T-helper 17 cell (primary cell): ENCODE data around the gene TMEM123. TPM values are rescaled to one million over a fixed set of nuclear protein-coding genes. Genes with fewer than 3 reads are reported as not detected.

ENCODE experiments used
- ATAC-seq: fragments of 150-1000 bp; cut with Tn5 transposase; 2 replicates; pipeline ENCODE4 v1.10.0; 2021; ENCODE audit warnings: mild to moderate bottlenecking, moderate library complexity
- DNase-seq, 3 donors: peaks; one replicate each; pipeline versions ENCODE4 v3.0.0 to v3.0.0-alpha.2; 2020 to 2021
- H3K9me3 ChIP-seq: one replicate; pipeline ENCODE4 v1.7.0; 2013; ENCODE audit warnings: low read length, mild to moderate bottlenecking; ENCODE audit not compliant: control insufficient read depth, poor library complexity, severe bottlenecking
- H3K27ac Mint-ChIP-seq: one replicate; pipeline ENCODE4 v1.8.0; 2022; ENCODE audit warnings: mild to moderate bottlenecking, moderate library complexity, mixed read lengths
- H3K27me3 Mint-ChIP-seq: one replicate; pipeline ENCODE4 v1.8.0; 2022; ENCODE audit warnings: mixed read lengths
- H3K36me3 Mint-ChIP-seq: one replicate; pipeline ENCODE4 v1.8.0; 2022; ENCODE audit warnings: low read depth, mixed read lengths
- H3K4me1 Mint-ChIP-seq: one replicate; pipeline ENCODE4 v1.8.0; 2022; ENCODE audit warnings: mild to moderate bottlenecking, mixed read lengths
- H3K4me3 Mint-ChIP-seq: one replicate; pipeline ENCODE4 v1.8.0; 2022; ENCODE audit warnings: mild to moderate bottlenecking, moderate library complexity, mixed read lengths
- total RNA-seq, 4 donors: library from RNA in 2 of 4; stranded (reverse) in 2 of 4; gene quantifications; one replicate each; pipeline ENCODE4 v1.2.3 and lab custom pipeline; 2022 to 2026

Gene TMEM123
- total RNA-seq, 2 donors from 2014 or later: 372 to 400 TPM

DNA sequence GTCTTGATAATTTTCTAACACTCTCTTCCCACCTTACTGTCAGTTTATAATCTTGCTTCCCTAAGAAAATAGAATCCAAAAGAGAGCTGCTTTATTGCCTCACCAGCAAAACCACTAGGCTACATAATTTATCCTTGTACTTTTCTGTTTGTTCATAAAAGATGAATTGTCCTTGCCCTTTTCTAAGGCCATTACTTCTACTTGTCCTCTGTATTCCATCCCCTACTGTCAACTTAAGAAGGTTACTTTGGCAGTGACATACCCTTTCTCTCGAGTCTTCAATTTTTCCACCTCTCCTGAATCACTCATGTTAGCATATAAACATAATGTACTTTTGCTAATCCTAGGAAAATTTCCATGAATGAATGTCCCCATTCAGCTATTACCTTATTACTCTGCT is 87.6 kb downstream of the TMEM123 start:
- H3K9me3 ChIP-seq: no peaks in the 10 kb centered on the region
- Mint-ChIP-seq H3K27me3 (no peaks in the 10 kb centered on the region), H3K4me1 (peaks cover 43% of the 10 kb centered on the region), H3K4me3 (no peak overlapping the region), H3K36me3 (peaks cover 23% of the 10 kb centered on the region), H3K27ac (peak overlapping the region; percentile 86)
- DNase-seq (no peak), ATAC-seq (no peak)

DNA sequence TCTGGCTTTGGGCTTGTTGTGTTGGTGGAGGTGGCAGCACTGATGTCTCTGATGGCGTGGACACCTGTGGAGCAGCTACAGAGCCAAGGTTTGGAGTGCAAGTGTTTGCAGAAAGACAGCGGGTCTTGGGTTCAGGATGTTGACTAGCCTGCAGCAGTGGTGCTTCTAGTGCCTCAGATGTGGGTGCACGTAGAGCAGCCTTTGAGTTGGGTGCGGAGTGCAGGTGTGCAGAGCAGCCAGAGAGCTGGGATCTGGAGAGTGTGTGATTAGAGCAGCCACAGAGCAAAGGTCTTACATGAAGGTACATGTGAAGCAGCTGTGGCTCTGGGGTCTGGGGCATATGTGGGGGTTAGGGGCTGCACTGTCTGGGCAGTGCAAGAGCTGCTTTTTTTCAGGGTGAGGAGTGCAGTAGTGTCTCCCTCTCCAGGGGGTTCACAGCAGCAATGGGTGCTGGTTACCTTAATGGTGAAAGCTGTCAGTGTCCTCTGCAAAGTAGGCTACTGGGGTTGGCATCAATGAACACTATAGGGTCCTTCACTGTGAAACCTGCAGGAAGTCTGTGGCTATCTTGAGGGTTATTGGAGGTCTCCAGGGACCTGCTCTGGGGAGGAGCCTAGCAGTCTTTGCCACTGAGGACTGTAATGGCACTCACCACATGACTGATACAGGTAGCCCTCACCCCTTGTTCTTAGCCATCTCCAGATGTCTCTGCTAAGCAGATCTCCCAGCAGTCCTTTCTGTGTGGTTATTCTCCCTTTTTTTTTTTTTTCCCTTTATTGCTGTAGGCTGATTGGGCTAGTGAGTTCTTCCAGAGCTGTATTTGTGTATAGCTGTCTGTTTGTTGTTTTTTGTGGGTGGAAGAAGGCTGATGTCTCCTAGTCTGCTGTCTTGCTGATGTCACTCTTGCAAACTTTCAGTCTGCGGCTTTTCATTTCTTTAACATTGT is 91.2 kb downstream of the TMEM123 start:
- peak overlapping the region; percentile 88 for H3K4me3 Mint-ChIP-seq
- peaks cover 49% of the 10 kb centered on the region for H3K4me1 Mint-ChIP-seq
- peaks cover 18% of the 10 kb centered on the region for H3K36me3 Mint-ChIP-seq
- ATAC-seq: peak; percentile 73
- H3K27ac Mint-ChIP-seq: peak overlapping the region; percentile 96
- no peaks in the 10 kb centered on the region for H3K9me3 ChIP-seq
- no peaks in the 10 kb centered on the region for H3K27me3 Mint-ChIP-seq
- DNase-seq: peak in 1 of 3 donors; percentile 14

DNA sequence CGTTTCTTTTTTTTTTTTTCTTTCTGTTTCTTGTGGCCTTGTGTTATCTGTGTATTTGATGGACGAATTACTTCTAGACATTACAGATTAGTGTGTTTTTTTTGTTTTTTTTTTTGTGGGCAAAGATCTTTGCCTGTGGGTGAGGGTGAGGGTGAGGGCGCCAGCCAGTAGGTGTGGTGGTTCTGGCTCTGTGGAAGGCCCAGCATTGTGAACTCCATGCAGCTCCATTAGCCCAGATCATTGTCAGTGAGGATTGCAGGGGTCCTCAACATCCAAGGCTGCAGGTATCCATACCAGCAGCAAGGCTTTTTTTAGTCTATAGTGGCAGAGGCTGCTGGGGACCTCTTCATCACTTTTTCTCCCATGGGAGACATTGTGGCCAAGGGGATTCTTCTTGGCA is 91.9 kb downstream of the TMEM123 start:
- peak; percentile 47 for ATAC-seq
- no peaks in the 10 kb centered on the region for H3K9me3 ChIP-seq
- H3K4me1 Mint-ChIP-seq: peaks cover 47% of the 10 kb centered on the region
- H3K27ac Mint-ChIP-seq: peak overlapping the region; percentile 96
- H3K36me3 Mint-ChIP-seq: peaks cover 16% of the 10 kb centered on the region
- H3K4me3 Mint-ChIP-seq: peak overlapping the region; percentile 88
- no peak for DNase-seq
- no peaks in the 10 kb centered on the region for H3K27me3 Mint-ChIP-seq

DNA sequence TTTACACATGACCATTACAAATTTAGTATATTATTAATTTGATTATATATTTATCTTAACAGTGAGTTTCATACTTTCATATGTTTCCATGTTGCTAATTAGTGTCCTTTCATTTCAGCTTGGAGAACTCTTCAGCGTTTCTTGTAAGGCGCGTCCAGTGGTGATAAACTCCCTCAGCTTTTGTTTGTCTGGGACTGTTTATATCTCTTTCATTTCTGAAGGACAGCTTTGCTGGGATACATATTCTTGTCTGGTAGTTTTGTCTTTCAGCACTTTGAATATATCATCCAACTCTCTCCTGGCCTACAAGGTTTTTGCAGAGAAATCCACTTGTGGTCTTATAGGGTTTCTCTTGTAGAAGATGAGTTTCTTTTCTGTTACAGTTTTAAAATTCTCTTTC is 93.2 kb downstream of the TMEM123 start:
- Mint-ChIP-seq H3K36me3 (peaks cover 9% of the 10 kb centered on the region), H3K4me3 (no peak overlapping the region), H3K27me3 (no peaks in the 10 kb centered on the region), H3K27ac (peak overlapping the region; percentile 96), H3K4me1 (peaks cover 43% of the 10 kb centered on the region)
- no peaks in the 10 kb centered on the region for H3K9me3 ChIP-seq
- no peak for DNase-seq
- no peak for ATAC-seq

DNA sequence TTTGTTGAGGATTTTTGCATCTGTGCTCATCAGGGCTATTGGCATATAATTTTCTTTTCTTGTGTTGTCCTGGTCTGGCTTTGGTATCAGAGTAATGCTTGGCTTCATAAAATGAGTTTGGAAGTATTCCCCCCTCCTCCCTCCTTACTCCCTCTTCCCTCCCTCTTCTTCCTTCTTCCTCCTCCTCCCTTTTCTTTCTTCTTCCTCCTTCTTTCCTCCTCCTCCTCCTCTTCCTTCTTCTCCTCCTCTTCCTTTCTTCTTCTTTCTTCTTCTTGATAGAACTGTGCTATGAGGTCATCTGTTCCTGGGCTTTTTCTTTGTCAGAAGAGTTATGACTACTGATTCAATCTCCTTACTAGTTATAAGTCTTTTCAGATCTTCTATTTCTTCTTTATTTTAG is 95.4 kb downstream of the TMEM123 start:
- no peak for DNase-seq
- no peaks in the 10 kb centered on the region for H3K9me3 ChIP-seq
- ATAC-seq: no peak
- H3K4me1 Mint-ChIP-seq: peaks cover 48% of the 10 kb centered on the region
- peak overlapping the region; percentile 37 for H3K27ac Mint-ChIP-seq
- peaks cover 6% of the 10 kb centered on the region for H3K36me3 Mint-ChIP-seq
- H3K4me3 Mint-ChIP-seq: peak overlapping the region; percentile 66
- H3K27me3 Mint-ChIP-seq: no peaks in the 10 kb centered on the region

DNA sequence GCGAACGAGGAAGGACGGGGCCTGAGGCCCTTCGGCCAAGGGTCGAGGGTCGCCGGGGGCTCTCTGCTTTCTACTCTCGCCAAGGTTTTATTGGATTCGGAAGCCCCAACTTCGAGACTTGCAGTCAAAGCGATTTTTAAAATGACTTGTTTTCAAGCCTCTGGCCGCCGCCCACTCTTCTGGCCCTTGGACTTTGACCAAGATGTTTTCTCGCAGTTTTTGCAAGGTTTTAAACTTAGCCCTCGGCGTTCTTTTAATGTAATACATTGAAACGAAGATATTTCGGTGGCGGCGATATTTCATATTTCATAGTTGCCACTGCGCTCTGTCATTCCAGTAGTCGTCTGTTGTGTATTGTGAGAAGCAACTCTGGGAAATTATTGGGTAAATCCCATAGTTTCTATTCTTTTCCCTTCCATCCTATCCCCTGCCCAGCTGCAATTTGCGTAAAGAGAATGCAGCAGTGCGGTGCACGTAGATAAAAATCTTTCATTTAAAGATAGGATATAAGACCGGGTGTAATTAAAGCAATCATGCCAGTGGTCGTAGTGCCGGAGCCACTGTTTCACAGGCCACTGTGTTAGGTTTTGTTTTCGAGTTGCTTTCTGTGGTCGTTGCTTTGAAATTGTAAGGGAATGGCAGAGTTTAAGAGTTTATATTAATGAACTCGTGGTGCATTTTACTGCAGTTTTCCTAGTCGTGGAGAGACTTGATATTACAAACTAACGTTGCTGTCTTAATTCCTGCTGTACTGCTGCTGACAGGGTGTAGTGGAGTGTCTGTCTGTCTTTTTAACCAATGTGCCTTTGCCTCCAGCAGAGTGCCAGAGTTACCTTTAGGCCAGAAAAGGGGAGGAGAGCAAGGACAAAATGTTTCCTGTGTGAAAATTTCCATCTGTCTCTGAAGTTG is 104.8 kb downstream of the TMEM123 start:
- H3K36me3 Mint-ChIP-seq: peaks cover 2% of the 10 kb centered on the region
- no peak for DNase-seq
- peak overlapping the region; percentile 99 for H3K27ac Mint-ChIP-seq
- no peaks in the 10 kb centered on the region for H3K9me3 ChIP-seq
- peak overlapping the region; percentile 97 for H3K4me3 Mint-ChIP-seq
- ATAC-seq: no peak
- no peaks in the 10 kb centered on the region for H3K27me3 Mint-ChIP-seq
- H3K4me1 Mint-ChIP-seq: peaks cover 35% of the 10 kb centered on the region

DNA sequence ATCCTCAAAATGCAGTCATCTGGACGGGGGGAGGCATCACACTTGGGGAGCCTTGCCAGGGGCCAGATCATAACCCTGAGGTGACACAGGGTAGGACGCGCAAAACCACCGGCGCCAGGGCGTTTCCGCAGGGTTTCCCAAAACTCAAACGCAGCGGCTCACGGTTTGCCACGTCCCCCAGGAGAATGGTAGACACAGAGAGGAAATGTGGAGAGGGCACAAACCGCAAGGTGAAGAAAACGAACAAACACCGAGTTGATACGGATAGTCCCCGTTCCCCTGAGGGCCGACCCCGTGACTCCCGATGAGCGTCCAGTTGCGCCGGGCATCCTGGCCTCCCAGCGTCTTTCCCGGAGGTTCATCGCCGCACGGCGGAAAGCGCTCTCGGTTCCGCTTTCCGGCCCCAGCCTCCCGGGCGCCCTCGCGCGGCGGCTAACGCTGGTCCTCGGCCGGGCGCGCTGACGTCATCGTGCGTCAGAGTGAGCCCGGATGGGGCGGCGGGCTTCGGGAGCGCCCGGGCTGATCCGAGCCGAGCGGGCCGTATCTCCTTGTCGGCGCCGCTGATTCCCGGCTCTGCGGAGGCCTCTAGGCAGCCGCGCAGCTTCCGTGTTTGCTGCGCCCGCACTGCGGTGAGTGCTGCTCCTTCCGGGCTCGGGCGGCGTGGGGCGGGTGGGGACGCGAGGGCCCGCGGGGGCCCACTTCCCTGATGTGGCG is 105.7 kb downstream of the TMEM123 start, which contains the start of gene BIRC2:
TSS of gene BIRC2 (plus strand) at position 467 of the 714 bp plus-strand sequence. CDS start 2,641 bp downstream, outside the sequence.
- H3K4me3 Mint-ChIP-seq: peak within 1 kb of the TSS; percentile 97
- H3K36me3 Mint-ChIP-seq: peaks cover 2% of the 10 kb centered on the region
- DNase-seq: peak; percentile 92 to 98 (median 94)
- H3K27me3 Mint-ChIP-seq: no peaks in the 10 kb centered on the region
- peaks cover 37% of the 10 kb centered on the region for H3K4me1 Mint-ChIP-seq
- no peaks in the 10 kb centered on the region for H3K9me3 ChIP-seq
- peak; percentile 84 for ATAC-seq
- H3K27ac Mint-ChIP-seq: peak within 1 kb of the TSS; percentile 99

DNA sequence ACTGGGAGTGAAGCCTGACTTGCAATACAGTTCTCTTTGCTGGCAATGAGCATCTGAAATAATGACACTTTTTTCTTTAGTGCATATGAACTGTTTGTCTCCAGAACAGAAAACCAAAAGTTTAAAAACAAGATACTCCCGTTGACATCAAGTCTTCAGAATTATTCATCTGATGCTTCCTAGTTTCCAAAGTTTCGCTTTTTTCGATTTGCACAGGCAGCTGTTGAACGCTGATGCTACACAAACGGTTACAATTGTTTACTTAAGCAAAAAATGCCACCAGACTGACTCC is 106.2 kb downstream of the TMEM123 start:
- peak overlapping the region; percentile 99 for H3K27ac Mint-ChIP-seq
- H3K36me3 Mint-ChIP-seq: peaks cover 2% of the 10 kb centered on the region
- DNase-seq (no peak), ATAC-seq (no peak)
- no peaks in the 10 kb centered on the region for H3K9me3 ChIP-seq
- H3K4me3 Mint-ChIP-seq: peak overlapping the region; percentile 97
- no peaks in the 10 kb centered on the region for H3K27me3 Mint-ChIP-seq
- peaks cover 39% of the 10 kb centered on the region for H3K4me1 Mint-ChIP-seq

Other genes starting within 250 kb of the TMEM123 start
- gene BIRC3, start 135.3 kb downstream of the TMEM123 start, total RNA-seq: 100 to 1,000 TPM; 117 to 139 TPM
- 10 to 100 TPM; 76.6 to 77.9 TPM for gene BIRC2, start 105.6 kb downstream of the TMEM123 start, total RNA-seq
- gene MMP7, start 78.0 kb upstream of the TMEM123 start, total RNA-seq: not detected
- not detected for gene MMP20, start 172.6 kb upstream of the TMEM123 start, total RNA-seq